B cell (primary cell): ENCODE results near the gene PIM3. TPM values are rescaled to one million over a fixed set of nuclear protein-coding genes. Genes with fewer than 3 reads are reported as not detected.

Source experiments
- ATAC-seq: fragments of 200-7000 bp; cut with Tn5 transposase; one replicate; pipeline ENCODE4 v1.10.0; 2021; ENCODE audit warnings: low read depth, mild to moderate bottlenecking, moderate number of reproducible peaks, moderate library complexity
- CTCF ChIA-PET: fragments of 350-600 bp; sonication (Branson Sonifier 250); formaldehyde crosslinking; loops from one replicate; lab custom pipeline; 2021; ENCODE audit warnings: antibody characterized with exemption, inconsistent platforms; lab: Charles Lee
- POLR2A ChIA-PET: fragments of 350-600 bp; sonication (Branson Sonifier 250); formaldehyde crosslinking; loops from one replicate; lab custom pipeline; 2021; ENCODE audit warnings: antibody characterized with exemption; lab: Charles Lee
- DNase-seq: peaks from one replicate; pipeline ENCODE4 v3.0.0; 2013
- H2AFZ ChIP-seq: 2 replicates; pipeline ENCODE4 v1.6.1; 2012; ENCODE audit warnings: mild to moderate bottlenecking, low read depth, low read length; ENCODE audit not compliant: insufficient read depth, poor library complexity, severe bottlenecking
- H3K27ac ChIP-seq, 2 donors: 1 replicate in 1 of 2; 2 replicates in 1 of 2; pipeline ENCODE4 v1.5.1; 2012 to 2013; ENCODE audit warnings: low read length in 2 of 2, mild to moderate bottlenecking in 2 of 2, moderate library complexity in 1 of 2
- H3K27me3 ChIP-seq, 4 experiments: fragments of 200-600 bp in 1 of 4; sonication (generic) in 1 of 4; replicated peaks in 1 of 4; 1 replicate in 2 of 4; 2 replicates in 2 of 4; pipeline versions ENCODE4 v1.6.1 to v1.7.0; 2013 to 2016; ENCODE audit warnings: low read length in 3 of 4, mild to moderate bottlenecking in 2 of 4, mixed read lengths in 1 of 4, moderate library complexity in 1 of 4; ENCODE audit not compliant: insufficient read depth in 4 of 4, control insufficient read depth in 3 of 4; ENCODE audit errors: control extremely low read depth in 1 of 4
- H3K36me3 ChIP-seq, 2 experiments: replicated peaks in 1 of 2; 1 replicate in 1 of 2; 2 replicates in 1 of 2; pipeline versions ENCODE4 v1.6.1 to v1.7.1; 2013; ENCODE audit warnings: low read length in 1 of 2; ENCODE audit not compliant: insufficient read depth in 2 of 2, control insufficient read depth in 1 of 2; ENCODE audit errors: control extremely low read depth in 1 of 2, extremely low read depth in 1 of 2
- H3K4me1 ChIP-seq, 2 donors: fragments of 200-600 bp in 1 of 2; sonication (generic) in 1 of 2; 1 replicate in 1 of 2; 2 replicates in 1 of 2; pipeline versions ENCODE4 v1.5.1 to v1.6.1; 2013 to 2017; ENCODE audit warnings: low read length in 2 of 2; ENCODE audit not compliant: control insufficient read depth in 2 of 2, insufficient read depth in 2 of 2
- H3K4me2 ChIP-seq: replicated peaks from 2 replicates; pipeline ENCODE3; 2012; ENCODE audit warnings: mild to moderate bottlenecking, low read depth, low read length; ENCODE audit not compliant: poor library complexity, severe bottlenecking
- H3K4me3 ChIP-seq, 5 experiments: fragments of 200-600 bp in 1 of 5; sonication (generic) in 1 of 5; 1 replicate in 3 of 5; 2 replicates in 2 of 5; pipeline versions ENCODE4 v1.5.1 to v1.7.0; 2011 to 2016; ENCODE audit warnings: low read length in 4 of 5, mild to moderate bottlenecking in 4 of 5, low read depth in 2 of 5, control low read depth in 1 of 5, moderate library complexity in 1 of 5; ENCODE audit not compliant: insufficient read depth in 1 of 5; ENCODE audit errors: control extremely low read depth in 1 of 5, extremely low read depth in 1 of 5
- H3K79me2 ChIP-seq: fragments of 200-600 bp; sonication (generic); one replicate; pipeline ENCODE4 v1.6.0; 2016; ENCODE audit warnings: low read length; ENCODE audit not compliant: control insufficient read depth, insufficient read depth
- H3K9ac ChIP-seq: fragments of 200-600 bp; sonication (generic); 2 replicates; pipeline ENCODE4 v1.6.1; 2017; ENCODE audit warnings: mild to moderate bottlenecking, low read length, moderate library complexity
- H3K9me3 ChIP-seq, 3 donors: one replicate each; pipeline versions ENCODE4 v1.6.1 to v1.7.1; 2013; ENCODE audit warnings: low read length in 2 of 3; ENCODE audit not compliant: control insufficient read depth in 2 of 3, insufficient read depth in 1 of 3; ENCODE audit errors: control extremely low read depth in 1 of 3
- H4K20me1 ChIP-seq: 2 replicates; pipeline ENCODE4 v1.6.0; 2012; ENCODE audit warnings: mild to moderate bottlenecking, low read length; ENCODE audit not compliant: insufficient read depth, control insufficient read depth, poor library complexity, severe bottlenecking
- H3K27ac Mint-ChIP-seq: one replicate; pipeline ENCODE4 v1.8.0; 2021; ENCODE audit warnings: mixed read lengths
- H3K27me3 Mint-ChIP-seq: one replicate; pipeline ENCODE4 v1.8.0; 2021; ENCODE audit warnings: mixed read lengths
- H3K4me1 Mint-ChIP-seq: one replicate; pipeline ENCODE4 v1.8.0; 2021; ENCODE audit warnings: mixed read lengths
- H3K4me3 Mint-ChIP-seq: one replicate; pipeline ENCODE4 v1.8.0; 2021; ENCODE audit warnings: mixed read lengths
- H3K9me3 Mint-ChIP-seq: one replicate; pipeline ENCODE4 v1.8.0; 2022; ENCODE audit warnings: mixed read lengths; ENCODE audit not compliant: insufficient read depth
- EZH2 ChIP-seq: IDR thresholded peaks from 2 replicates; pipeline ENCODE4 v1.6.1; 2012; ENCODE audit warnings: borderline replicate concordance, low read depth, mild to moderate bottlenecking, moderate library complexity, low read length; ENCODE audit not compliant: insufficient read depth, poor library complexity, severe bottlenecking
- WGBS: methylation state at CpG from one replicate; pipeline ENCODE4 v1.1.5; 2013; ENCODE audit warnings: missing lambda C conversion rate; ENCODE audit not compliant: insufficient coverage; 5-methylcytosine and 5-hydroxymethylcytosine counted together
- intact Hi-C: fragments of 100-400 bp; cut with micrococcal nuclease; formaldehyde crosslinking; loops from one replicate; pipeline ENCODE4 v1.10.0; 2022
- polyA plus RNA-seq: library from polyadenylated mRNA; depleted of rRNA; stranded (reverse); fragments of >200 nt; gene quantifications from 2 replicates; pipeline ENCODE4 v1.2.3, GENCODE V29; 2012
- total RNA-seq, 2 donors: library from RNA; stranded (reverse); fragments of 120-200 nt in 1 of 2; gene quantifications; 1 replicate in 1 of 2; 2 replicates in 1 of 2; pipeline versions ENCODE4 v1.2.3 to v1.2.4, GENCODE V29; 2013 to 2022
- TF ChIP-seq, protein P1 (sequence below): fragments of 200-600 bp; IDR thresholded peaks from one replicate; pipeline ENCODE4 v1.8.0; 2022; ENCODE audit warnings: antibody characterized with exemption, mild to moderate bottlenecking

Gene PIM3
- total and polyA plus RNA-seq, 2 donors (not counting 1 experiment from before 2014, with no cell fraction given), result 74.6 to 128 TPM

DNA sequence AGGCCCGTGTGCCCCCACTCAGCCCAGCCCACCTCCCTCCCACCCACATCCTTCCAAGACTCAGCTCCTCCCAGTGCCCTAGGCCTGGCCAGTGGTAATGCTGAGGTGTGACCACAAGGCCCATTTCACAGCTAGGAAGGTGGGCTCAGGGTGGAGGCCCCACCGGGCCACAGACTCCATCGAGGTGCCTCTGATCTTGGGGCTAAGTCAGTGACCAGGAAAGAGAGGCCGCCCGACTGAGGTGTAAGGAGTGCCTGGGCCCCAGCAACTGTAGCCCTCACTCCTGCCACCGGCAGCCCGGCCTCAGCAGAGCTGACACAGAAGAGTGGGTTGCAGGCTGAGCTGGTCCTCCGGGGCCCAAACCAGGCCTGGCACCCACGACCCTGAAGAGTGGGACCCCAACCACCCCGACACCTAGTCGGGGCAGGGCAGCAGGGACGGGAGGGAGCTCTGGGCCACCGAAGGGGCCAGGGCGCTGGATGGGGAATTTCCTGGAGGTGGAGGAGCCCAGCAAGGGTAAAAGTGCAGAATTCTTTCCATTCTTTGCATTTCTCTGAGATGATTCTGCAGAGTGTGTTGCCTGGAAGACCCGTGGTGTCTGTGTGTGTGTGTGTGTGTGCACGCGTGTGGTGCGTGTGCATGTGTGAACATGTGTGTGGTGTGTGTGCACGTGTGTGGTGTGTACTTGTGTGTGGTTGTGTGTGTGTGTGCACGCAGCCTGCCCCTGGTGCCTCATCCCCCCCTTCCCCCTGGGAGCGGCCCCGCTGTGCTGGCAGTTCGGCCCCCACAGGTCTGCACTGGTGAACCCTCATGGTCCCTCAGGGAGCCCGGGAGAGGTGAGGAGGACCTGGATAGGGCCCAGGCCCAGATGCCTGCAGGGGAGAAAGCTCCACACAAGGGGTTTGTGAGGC lies 8.3 kb upstream of the PIM3 start:
- Mint-ChIP-seq H3K4me1 (no peaks in the 10 kb centered on the region), H3K4me3 (no peak overlapping the region), H3K9me3 (no peaks in the 10 kb centered on the region), H3K27ac (no peak overlapping the region), H3K27me3 (no peaks in the 10 kb centered on the region)
- Histone ChIP-seq H3K4me2 (no peak overlapping the region), H3K36me3 (no peaks in the 10 kb centered on the region), H3K4me3 (no peak overlapping the region), H3K9ac (no peak overlapping the region), H3K27ac (no peak overlapping the region), H4K20me1 (no peaks in the 10 kb centered on the region), H3K9me3 (no peaks in the 10 kb centered on the region), H3K4me1 (peaks cover 0 to 13% of the 10 kb centered on the region in 2 donors), H3K27me3 (no peaks in the 10 kb centered on the region), H3K79me2 (no peaks in the 10 kb centered on the region), H2AFZ (no peak overlapping the region)
- CTCF ChIA-PET, result interaction anchor here (1.0 to 2.0 kb wide), 3 partner anchors 21 to 78 kb away, joined by 3 to 4 read pairs (median 3); no protein-coding TSS in a partner anchor
- no peak for ATAC-seq
- WGBS, result 91% methylated on average over 16 of the region's 24 CpGs
- no peak for DNase-seq
- POLR2A ChIA-PET, result interaction anchor here (0.8 to 2.1 kb wide), 4 partner anchors 9 to 20 kb away, joined by 3 to 20 read pairs (median 4); partner anchors contain the start of gene PIM3
- TF ChIP-seq, protein P1, sequence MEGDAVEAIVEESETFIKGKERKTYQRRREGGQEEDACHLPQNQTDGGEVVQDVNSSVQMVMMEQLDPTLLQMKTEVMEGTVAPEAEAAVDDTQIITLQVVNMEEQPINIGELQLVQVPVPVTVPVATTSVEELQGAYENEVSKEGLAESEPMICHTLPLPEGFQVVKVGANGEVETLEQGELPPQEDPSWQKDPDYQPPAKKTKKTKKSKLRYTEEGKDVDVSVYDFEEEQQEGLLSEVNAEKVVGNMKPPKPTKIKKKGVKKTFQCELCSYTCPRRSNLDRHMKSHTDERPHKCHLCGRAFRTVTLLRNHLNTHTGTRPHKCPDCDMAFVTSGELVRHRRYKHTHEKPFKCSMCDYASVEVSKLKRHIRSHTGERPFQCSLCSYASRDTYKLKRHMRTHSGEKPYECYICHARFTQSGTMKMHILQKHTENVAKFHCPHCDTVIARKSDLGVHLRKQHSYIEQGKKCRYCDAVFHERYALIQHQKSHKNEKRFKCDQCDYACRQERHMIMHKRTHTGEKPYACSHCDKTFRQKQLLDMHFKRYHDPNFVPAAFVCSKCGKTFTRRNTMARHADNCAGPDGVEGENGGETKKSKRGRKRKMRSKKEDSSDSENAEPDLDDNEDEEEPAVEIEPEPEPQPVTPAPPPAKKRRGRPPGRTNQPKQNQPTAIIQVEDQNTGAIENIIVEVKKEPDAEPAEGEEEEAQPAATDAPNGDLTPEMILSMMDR, result no peak
- intact Hi-C loops, result loop anchor here (2.0 kb wide), 1 partner anchor 15 kb away; no protein-coding TSS in a partner anchor

- no peak for ATAC-seq
- no peak overlapping the region for H3K4me3 Mint-ChIP-seq
These were observed 7.4 kb upstream of the PIM3 start for GRCh38 chr22:49953027-49953679.

More at GRCh38 chr22:49953027-49953679, 7.4 kb upstream of the PIM3 start:
- Mint-ChIP-seq H3K9me3 (no peaks in the 10 kb centered on the region), H3K27ac (no peak overlapping the region), H3K27me3 (no peaks in the 10 kb centered on the region), H3K4me1 (peaks cover 2% of the 10 kb centered on the region)
- Histone ChIP-seq H3K27ac (no peak overlapping the region), H3K9me3 (no peaks in the 10 kb centered on the region), H3K36me3 (no peaks in the 10 kb centered on the region), H3K4me3 (no peak overlapping the region), H4K20me1 (no peaks in the 10 kb centered on the region), H3K27me3 (no peaks in the 10 kb centered on the region), H2AFZ (no peak overlapping the region), H3K79me2 (no peaks in the 10 kb centered on the region), H3K4me1 (peaks cover 0 to 13% of the 10 kb centered on the region in 2 donors), H3K4me2 (no peak overlapping the region), H3K9ac (no peak overlapping the region)
- DNase-seq, result no peak
- TF ChIP-seq EZH2, result no peak
- TF ChIP-seq, protein P1, result no peak
- WGBS, result 83% methylated on average over 18 of the region's 20 CpGs
- POLR2A ChIA-PET, result interaction anchor here (1.2 kb wide), 1 partner anchor 17 kb away, joined by 3 read pairs; no protein-coding TSS in a partner anchor
- intact Hi-C loops, result no loop called here
- CTCF ChIA-PET, result interaction anchor here (1.1 kb wide), 1 partner anchor 22 kb away, joined by 3 read pairs; no protein-coding TSS in a partner anchor
